RCC 7860 (cell line): ENCODE results near the gene OR5A1.

Experiments used
- DNase-seq: peaks from one replicate; pipeline ENCODE4 v3.0.0-alpha.2; 2015; ENCODE audit warnings: low spot score
- FAIRE-seq: peaks from 2 replicates; lab custom pipeline; 2012; peaks lifted over from hg19 to GRCh38; lab: Jason Lieb, UNC

Gene OR5A1

DNA sequence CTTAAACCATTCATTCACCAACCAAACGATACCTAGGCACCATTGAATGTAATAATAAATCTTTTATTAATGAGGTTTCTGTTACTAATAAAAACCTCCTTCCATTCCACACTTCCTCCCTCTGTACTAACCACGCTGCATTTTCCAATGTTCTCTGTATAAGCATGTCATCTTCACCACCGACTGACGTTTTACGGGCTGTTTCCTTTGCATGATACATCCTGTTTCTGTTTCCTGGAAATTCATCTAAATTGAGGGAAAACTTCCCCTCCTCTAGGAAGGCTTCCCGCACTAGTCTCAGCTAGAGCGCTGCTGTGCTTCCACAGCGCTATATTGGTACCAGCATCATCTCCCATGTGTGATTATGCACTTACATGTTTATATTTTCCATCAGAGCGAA lies 38.9 kb downstream of the OR5A1 start:
- DNase-seq, result no peak
- no peak for FAIRE-seq

DNA sequence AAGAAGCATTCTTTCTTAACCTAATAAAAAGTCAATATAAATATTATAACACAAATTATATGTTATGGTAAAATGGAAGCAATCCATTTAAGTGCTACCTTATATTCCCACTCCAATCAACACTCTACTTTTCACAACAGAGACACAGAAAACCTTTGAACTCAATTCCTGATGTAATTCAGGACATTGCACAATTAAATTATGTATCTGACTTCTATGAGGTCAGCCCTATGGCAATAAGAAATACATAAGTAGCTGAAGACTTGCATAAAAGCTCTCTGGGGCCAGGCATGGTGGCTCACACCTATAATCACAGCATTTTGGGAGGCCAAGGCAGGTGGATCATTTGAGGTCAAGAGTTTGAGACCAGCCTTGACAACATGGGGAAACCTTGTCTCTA lies 43.6 kb downstream of the OR5A1 start:
- no peak for FAIRE-seq
- no peak for DNase-seq

DNA sequence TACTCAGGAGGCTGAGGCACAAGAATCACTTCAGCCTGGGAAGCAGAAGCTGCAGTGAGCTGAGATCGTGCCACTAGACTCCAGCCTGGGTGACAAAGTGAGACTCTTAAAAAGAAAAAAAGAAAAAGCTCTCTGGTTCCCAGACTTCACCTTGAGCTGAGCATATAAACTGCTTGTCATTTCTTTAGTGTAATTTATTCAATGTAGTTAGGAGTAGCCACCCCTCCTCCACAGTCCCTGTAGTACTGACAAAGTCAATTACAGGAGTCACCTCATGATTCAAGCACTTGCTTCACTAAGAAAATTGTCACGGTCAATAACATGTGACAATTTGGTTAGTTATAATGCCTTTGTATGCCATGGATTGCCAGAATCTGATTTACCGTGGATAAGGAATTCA lies 44.1 kb downstream of the OR5A1 start:
- DNase-seq (no peak), FAIRE-seq (no peak)
